Activated CD4-positive, alpha-beta memory T cell treated with anti-CD3 and anti-CD28 coated beads, Interleukin-2, amount 10 ng/mL, durations not matched to agents 7 days and 5 days (primary cell): ENCODE results near the gene MED31. TPM values are rescaled to one million over a fixed set of nuclear protein-coding genes. Genes with fewer than 3 reads are reported as not detected.

ENCODE experiments used
- CTCF ChIA-PET: fragments of 350-600 bp; sonication (Branson Sonifier 250); formaldehyde crosslinking; loops from one replicate; lab custom pipeline; 2021; ENCODE audit warnings: antibody characterized with exemption, inconsistent platforms; lab: Charles Lee
- POLR2A ChIA-PET: fragments of 350-600 bp; sonication (Branson Sonifier 250); formaldehyde crosslinking; loops from one replicate; lab custom pipeline; 2021; ENCODE audit warnings: antibody characterized with exemption; lab: Charles Lee
- DNase-seq: peaks from one replicate; pipeline ENCODE4 v3.0.0-alpha.2; 2020
- H3K27ac Mint-ChIP-seq: one replicate; pipeline ENCODE4 v1.8.0; 2021; ENCODE audit warnings: mild to moderate bottlenecking, mixed read lengths
- H3K27me3 Mint-ChIP-seq: one replicate; pipeline ENCODE4 v1.8.0; 2021; ENCODE audit warnings: mixed read lengths
- H3K36me3 Mint-ChIP-seq: one replicate; pipeline ENCODE4 v1.8.0; 2021; ENCODE audit warnings: low read depth, mixed read lengths
- H3K4me1 Mint-ChIP-seq: one replicate; pipeline ENCODE4 v1.8.0; 2021; ENCODE audit warnings: mixed read lengths
- H3K4me3 Mint-ChIP-seq: one replicate; pipeline ENCODE4 v1.8.0; 2021; ENCODE audit warnings: mild to moderate bottlenecking, mixed read lengths
- H3K9me3 Mint-ChIP-seq: one replicate; pipeline ENCODE4 v1.8.0; 2021; ENCODE audit warnings: mixed read lengths
- total RNA-seq, 2 experiments: library from RNA; stranded (reverse); gene quantifications; one replicate each; pipeline ENCODE4 v1.2.3, GENCODE V29; 2021

MED31 gene
- total RNA-seq, 2 experiments from 2014 or later = 26.0 to 26.3 TPM

DNA sequence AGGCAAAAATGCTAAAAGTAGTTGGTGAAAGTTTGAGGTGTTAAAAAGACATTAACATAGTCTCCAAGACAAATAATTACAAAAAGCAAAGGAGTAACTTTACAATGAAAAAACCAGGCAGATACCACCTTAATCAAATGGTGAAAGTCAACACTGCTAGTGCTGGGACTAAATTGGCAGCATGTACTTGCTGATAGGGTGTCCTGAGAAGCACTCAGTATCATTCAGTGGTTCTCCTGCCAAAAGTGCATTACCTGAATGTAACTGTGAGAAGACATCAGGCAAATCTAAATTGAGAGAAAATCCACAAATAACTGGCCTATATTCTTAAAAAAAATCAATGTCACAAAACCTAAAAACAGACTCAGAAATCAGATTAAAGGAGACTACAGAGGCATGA lies 18.9 kb downstream of the MED31 start:
- no peaks in the 10 kb centered on the region for H3K27me3 Mint-ChIP-seq
- no peaks in the 10 kb centered on the region for H3K9me3 Mint-ChIP-seq
- no peak for DNase-seq
- no peak overlapping the region for H3K27ac Mint-ChIP-seq
- peaks cover 52% of the 10 kb centered on the region for H3K36me3 Mint-ChIP-seq
- peaks cover 7% of the 10 kb centered on the region for H3K4me1 Mint-ChIP-seq
- no peak overlapping the region for H3K4me3 Mint-ChIP-seq
- CTCF ChIA-PET = no interaction called here
- POLR2A ChIA-PET = no interaction called here

DNA sequence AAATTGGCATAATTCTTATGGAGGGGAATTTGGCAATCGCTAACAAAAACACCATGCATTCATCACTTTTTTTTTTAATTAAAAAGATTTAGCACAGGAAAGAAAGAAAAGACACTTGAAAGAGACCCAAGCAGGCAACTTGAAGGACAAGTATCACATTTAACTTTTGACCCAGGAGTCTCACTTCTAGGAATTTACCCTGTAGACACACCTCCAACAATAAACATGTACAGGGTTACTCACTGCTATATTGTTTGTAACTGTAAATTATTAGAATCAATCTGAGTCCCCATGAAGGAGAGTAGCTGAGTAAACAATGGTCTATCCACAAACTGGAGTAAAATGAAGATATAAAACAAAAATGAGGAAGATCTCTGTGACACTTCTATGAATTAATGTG lies 21.0 kb downstream of the MED31 start:
- H3K9me3 Mint-ChIP-seq = no peaks in the 10 kb centered on the region
- peaks cover 7% of the 10 kb centered on the region for H3K4me1 Mint-ChIP-seq
- ChIA-PET CTCF (no interaction called here), POLR2A (no interaction called here)
- H3K27me3 Mint-ChIP-seq = no peaks in the 10 kb centered on the region
- no peak for DNase-seq
- no peak overlapping the region for H3K27ac Mint-ChIP-seq
- no peak overlapping the region for H3K4me3 Mint-ChIP-seq
- H3K36me3 Mint-ChIP-seq = peaks cover 55% of the 10 kb centered on the region

- H3K27ac Mint-ChIP-seq = no peak overlapping the region
- H3K27me3 Mint-ChIP-seq = no peaks in the 10 kb centered on the region
- no peak for DNase-seq
- peaks cover 7% of the 10 kb centered on the region for H3K4me1 Mint-ChIP-seq
- H3K4me3 Mint-ChIP-seq = no peak overlapping the region
- no peaks in the 10 kb centered on the region for H3K9me3 Mint-ChIP-seq
- POLR2A ChIA-PET = no interaction called here
- CTCF ChIA-PET = no interaction called here
- H3K36me3 Mint-ChIP-seq = peaks cover 36% of the 10 kb centered on the region
These were observed 24.4 kb downstream of the MED31 start for GRCh38 chr17:6627019-6627418.

GRCh38 chr17:6626616-6627015 lies 24.8 kb downstream of the MED31 start:
- Mint-ChIP-seq H3K4me1 (peaks cover 7% of the 10 kb centered on the region), H3K27me3 (no peaks in the 10 kb centered on the region), H3K36me3 (peaks cover 36% of the 10 kb centered on the region), H3K4me3 (no peak overlapping the region), H3K9me3 (no peaks in the 10 kb centered on the region), H3K27ac (no peak overlapping the region)
- ChIA-PET POLR2A (no interaction called here), CTCF (no interaction called here)
- no peak for DNase-seq

GRCh38 chr17:6623941-6624340 lies 27.5 kb downstream of the MED31 start:
- Mint-ChIP-seq H3K9me3 (no peaks in the 10 kb centered on the region), H3K27ac (no peak overlapping the region), H3K36me3 (peaks cover 25% of the 10 kb centered on the region), H3K4me3 (no peak overlapping the region), H3K4me1 (no peaks in the 10 kb centered on the region), H3K27me3 (no peaks in the 10 kb centered on the region)
- ChIA-PET POLR2A (no interaction called here), CTCF (no interaction called here)
- no peak for DNase-seq

GRCh38 chr17:6611231-6611630 lies 40.2 kb downstream of the MED31 start:
- Mint-ChIP-seq H3K27me3 (no peaks in the 10 kb centered on the region), H3K36me3 (peaks cover 18% of the 10 kb centered on the region), H3K27ac (no peak overlapping the region), H3K9me3 (no peaks in the 10 kb centered on the region), H3K4me1 (no peaks in the 10 kb centered on the region), H3K4me3 (no peak overlapping the region)
- CTCF ChIA-PET = no interaction called here
- POLR2A ChIA-PET = no interaction called here
- no peak for DNase-seq

- H3K36me3 Mint-ChIP-seq = peaks cover 24% of the 10 kb centered on the region
- H3K4me3 Mint-ChIP-seq = no peak overlapping the region
- no peaks in the 10 kb centered on the region for H3K9me3 Mint-ChIP-seq
- POLR2A ChIA-PET = no interaction called here
- H3K27ac Mint-ChIP-seq = no peak overlapping the region
- H3K27me3 Mint-ChIP-seq = no peaks in the 10 kb centered on the region
- no peaks in the 10 kb centered on the region for H3K4me1 Mint-ChIP-seq
- no peak for DNase-seq
- CTCF ChIA-PET = interaction anchor here (1.0 kb wide), 1 partner anchor 129 kb away, joined by 3 read pairs; no protein-coding TSS in a partner anchor
These were observed 41.4 kb downstream of the MED31 start for GRCh38 chr17:6610011-6610410.

GRCh38 chr17:6608321-6608720 lies 43.1 kb downstream of the MED31 start:
- Mint-ChIP-seq H3K9me3 (no peaks in the 10 kb centered on the region), H3K36me3 (peaks cover 24% of the 10 kb centered on the region), H3K4me1 (no peaks in the 10 kb centered on the region), H3K4me3 (no peak overlapping the region), H3K27me3 (no peaks in the 10 kb centered on the region), H3K27ac (no peak overlapping the region)
- ChIA-PET POLR2A (no interaction called here), CTCF (no interaction called here)
- no peak for DNase-seq

DNA sequence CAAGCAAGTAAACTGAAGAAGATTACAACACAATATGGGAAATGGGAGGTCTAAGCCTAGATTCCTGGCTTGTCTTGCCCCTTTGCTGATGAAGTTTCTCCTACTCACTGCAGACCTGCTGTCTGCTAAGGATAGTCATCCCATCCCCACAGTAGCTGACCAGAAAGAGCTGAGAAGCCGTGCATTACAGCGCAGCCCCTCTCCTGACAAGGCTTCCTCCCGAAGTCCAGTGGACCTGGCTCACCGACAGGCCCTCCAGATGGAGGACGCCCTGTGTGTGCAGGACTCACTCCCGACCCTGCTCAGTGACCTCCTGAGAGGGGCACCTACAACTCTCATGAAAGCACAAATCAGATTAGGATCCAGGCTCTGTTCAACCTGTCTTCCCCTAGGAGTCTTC lies 46.3 kb downstream of the MED31 start:
- Mint-ChIP-seq H3K9me3 (no peaks in the 10 kb centered on the region), H3K4me1 (no peaks in the 10 kb centered on the region), H3K36me3 (peaks cover 28% of the 10 kb centered on the region), H3K27ac (no peak overlapping the region), H3K4me3 (no peak overlapping the region), H3K27me3 (no peaks in the 10 kb centered on the region)
- DNase-seq = no peak
- ChIA-PET CTCF (no interaction called here), POLR2A (no interaction called here)

DNA sequence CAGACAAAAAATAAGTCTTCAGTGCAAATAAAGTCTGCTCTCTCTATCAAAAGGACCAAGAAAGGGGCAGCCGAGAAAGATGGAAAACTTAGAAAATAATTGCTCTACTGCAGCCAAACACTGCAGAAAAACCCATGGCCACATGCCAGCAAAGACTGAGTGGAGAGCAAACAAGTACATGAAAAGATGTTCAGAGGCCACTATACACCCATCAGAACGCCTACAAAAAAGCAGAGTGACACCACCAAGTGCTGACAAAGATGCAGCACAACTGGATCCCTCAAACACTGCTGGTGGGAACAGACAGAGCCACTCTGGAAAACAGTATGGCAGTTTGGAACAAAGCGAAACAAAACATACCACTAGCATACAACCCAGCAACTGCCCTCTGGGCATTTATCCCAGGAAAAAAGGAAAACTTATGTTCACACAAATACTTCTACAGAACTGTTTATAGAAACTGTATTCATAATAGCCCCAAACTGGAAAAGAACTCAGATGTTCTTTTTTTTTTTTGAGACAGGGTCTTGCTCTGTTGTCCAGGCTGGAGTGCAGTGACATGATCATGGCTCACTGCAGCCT lies 47.6 kb downstream of the MED31 start:
- CTCF ChIA-PET = no interaction called here
- no peak overlapping the region for H3K27ac Mint-ChIP-seq
- H3K36me3 Mint-ChIP-seq = peaks cover 25% of the 10 kb centered on the region
- no peaks in the 10 kb centered on the region for H3K4me1 Mint-ChIP-seq
- H3K4me3 Mint-ChIP-seq = no peak overlapping the region
- DNase-seq = no peak
- no peaks in the 10 kb centered on the region for H3K27me3 Mint-ChIP-seq
- no peaks in the 10 kb centered on the region for H3K9me3 Mint-ChIP-seq
- POLR2A ChIA-PET = no interaction called here

- H3K27me3 Mint-ChIP-seq = no peaks in the 10 kb centered on the region
- no peak overlapping the region for H3K27ac Mint-ChIP-seq
- H3K36me3 Mint-ChIP-seq = peaks cover 22% of the 10 kb centered on the region
- no peaks in the 10 kb centered on the region for H3K4me1 Mint-ChIP-seq
- no peak for DNase-seq
- H3K4me3 Mint-ChIP-seq = no peak overlapping the region
- POLR2A ChIA-PET = no interaction called here
- CTCF ChIA-PET = no interaction called here
- H3K9me3 Mint-ChIP-seq = no peaks in the 10 kb centered on the region
These were observed 49.3 kb downstream of the MED31 start for GRCh38 chr17:6602141-6602540.

GRCh38 chr17:6599364-6599763 lies 52.0 kb downstream of the MED31 start:
- H3K27ac Mint-ChIP-seq = no peak overlapping the region
- no peak overlapping the region for H3K4me3 Mint-ChIP-seq
- no peaks in the 10 kb centered on the region for H3K4me1 Mint-ChIP-seq
- H3K36me3 Mint-ChIP-seq = peaks cover 24% of the 10 kb centered on the region
- ChIA-PET POLR2A (no interaction called here), CTCF (no interaction called here)
- no peak for DNase-seq
- H3K27me3 Mint-ChIP-seq = no peaks in the 10 kb centered on the region
- H3K9me3 Mint-ChIP-seq = no peaks in the 10 kb centered on the region

- ChIA-PET POLR2A (no interaction called here), CTCF (no interaction called here)
- no peak for DNase-seq
- Mint-ChIP-seq H3K36me3 (peaks cover 34% of the 10 kb centered on the region), H3K27me3 (no peaks in the 10 kb centered on the region), H3K4me3 (no peak overlapping the region), H3K27ac (no peak overlapping the region), H3K4me1 (no peaks in the 10 kb centered on the region), H3K9me3 (no peaks in the 10 kb centered on the region)
These were observed 53.7 kb downstream of the MED31 start for GRCh38 chr17:6597727-6598126.

GRCh38 chr17:6596941-6597340 lies 54.5 kb downstream of the MED31 start:
- ChIA-PET CTCF (no interaction called here), POLR2A (no interaction called here)
- peaks cover 38% of the 10 kb centered on the region for H3K36me3 Mint-ChIP-seq
- no peaks in the 10 kb centered on the region for H3K27me3 Mint-ChIP-seq
- H3K4me3 Mint-ChIP-seq = no peak overlapping the region
- H3K4me1 Mint-ChIP-seq = peaks cover 1% of the 10 kb centered on the region
- no peaks in the 10 kb centered on the region for H3K9me3 Mint-ChIP-seq
- H3K27ac Mint-ChIP-seq = no peak overlapping the region
- DNase-seq = no peak
